SU-DHL-6 (cell line): ENCODE results near the gene SMC1A.
A peak's percentile ranks its signal among the peaks of the same experiment; 100 is the strongest.
"Not testable (repeated sequence)": the region's sequence is repeated elsewhere in the genome, so short reads cannot be mapped to it uniquely, and the experiment has no call there.

ENCODE experiments used
- H2AFZ ChIP-seq: fragments of 200-600 bp; sonication (generic); 2 replicates; pipeline ENCODE4 v1.6.1; 2014; ENCODE audit warnings: low read depth, mild to moderate bottlenecking, moderate library complexity, mixed read lengths, antibody characterized with exemption, low read length; ENCODE audit not compliant: severe bottlenecking
- H3F3A ChIP-seq: fragments of 200-600 bp; shearing (Covaris generic); 2 replicates; pipeline ENCODE4 v1.6.0; 2016; ENCODE audit warnings: antibody characterized with exemption, mild to moderate bottlenecking; ENCODE audit not compliant: insufficient read depth
- H3K27ac ChIP-seq: fragments of 200-600 bp; sonication (generic); 2 replicates; pipeline ENCODE4 v1.5.1; 2016; ENCODE audit warnings: low read depth, mild to moderate bottlenecking, low read length, moderate library complexity, mixed read lengths
- H3K27me3 ChIP-seq: fragments of 200-600 bp; sonication (generic), shearing (Covaris generic); 2 replicates; pipeline ENCODE4 v1.6.0; 2014; ENCODE audit warnings: mild to moderate bottlenecking, low read length
- H3K36me3 ChIP-seq: fragments of 200-600 bp; sonication (generic); 2 replicates; pipeline ENCODE4 v1.6.1; 2014; ENCODE audit warnings: mild to moderate bottlenecking, low read length, mixed read lengths
- H3K4me2 ChIP-seq: fragments of 300-600, 200-600 bp; shearing (Covaris generic), sonication (generic); 2 replicates; pipeline ENCODE4 v1.6.0; 2014; ENCODE audit warnings: low read length, low read depth, mild to moderate bottlenecking; ENCODE audit not compliant: poor library complexity, severe bottlenecking
- H3K4me3 ChIP-seq: fragments of 200-600 bp; sonication (generic); 2 replicates; pipeline ENCODE4 v1.5.1; 2014; ENCODE audit warnings: antibody characterized with exemption, low read length, mild to moderate bottlenecking, mixed read lengths; ENCODE audit not compliant: insufficient read depth, poor library complexity, severe bottlenecking
- H3K79me2 ChIP-seq: fragments of 200-600 bp; sonication (generic); 2 replicates; pipeline ENCODE4 v1.6.1; 2014; ENCODE audit warnings: mild to moderate bottlenecking, low read length, moderate library complexity; ENCODE audit not compliant: insufficient read depth
- H3K9ac ChIP-seq: fragments of 200-600 bp; sonication (generic); 2 replicates; pipeline ENCODE4 v1.7.0; 2014; ENCODE audit warnings: mild to moderate bottlenecking, low read length
- H3K9me2 ChIP-seq: fragments of 200-600 bp; sonication (generic); replicated peaks from 2 replicates; pipeline ENCODE4 v1.6.1; 2014; ENCODE audit warnings: low read length; ENCODE audit not compliant: insufficient read depth
- H3K9me3 ChIP-seq: fragments of 200-600 bp; sonication (generic); 2 replicates; pipeline ENCODE4 v1.6.1; 2014; ENCODE audit warnings: low read length, mixed read lengths; ENCODE audit not compliant: insufficient read depth
- H4K20me1 ChIP-seq: fragments of 200-600 bp; sonication (generic); 2 replicates; pipeline ENCODE4 v1.6.1; 2014; ENCODE audit warnings: low read depth, mild to moderate bottlenecking, antibody characterized with exemption, low read length, moderate library complexity, mixed read lengths
- CTCF ChIP-seq: fragments of 200-600 bp; sonication (generic); IDR thresholded peaks from one replicate; pipeline ENCODE4 v1.5.1; 2017; ENCODE audit warnings: antibody characterized with exemption, mild to moderate bottlenecking, low read length, moderate library complexity; ENCODE audit not compliant: insufficient read depth, poor library complexity, severe bottlenecking
- EZH2phosphoT487 ChIP-seq: fragments of 200-600 bp; sonication (generic), shearing (Covaris generic); conservative IDR thresholded peaks from 2 replicates; pipeline ENCODE4 v1.6.1; 2018; ENCODE audit warnings: mild to moderate bottlenecking, antibody characterized with exemption, low read length, moderate library complexity, mixed read lengths

SMC1A gene

DNA sequence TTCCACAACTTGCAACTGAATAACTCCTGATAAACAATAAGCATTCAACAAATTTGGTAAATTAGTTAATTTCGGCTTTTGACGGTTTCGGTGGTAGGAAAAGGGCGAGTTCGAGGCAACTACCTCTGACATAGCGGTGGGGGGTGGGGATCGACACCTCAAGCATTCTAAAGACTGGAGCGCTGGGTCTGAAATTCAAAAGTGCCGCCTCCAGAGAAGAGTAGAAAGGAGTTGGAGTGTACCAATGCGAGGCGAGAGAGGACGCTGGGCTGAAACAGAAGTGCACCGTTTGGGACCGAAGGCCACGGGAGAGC is 725 bp downstream of the SMC1A start:
- Histone ChIP-seq H3F3A (0 out of 2 replicates have a peak, but pooled peaks cover 3% of the 10 kb centered on the region), H3K9me2 (no peaks in the 10 kb centered on the region), H3K36me3 (no peaks in the 10 kb centered on the region; the same call in 1 of the 2 replicates), H2AFZ (no peak overlapping the region), H3K9ac (peak overlapping the region; percentile 95), H3K4me2 (peak overlapping the region; percentile 90), H3K27me3 (no peaks in the 10 kb centered on the region), H4K20me1 (peaks cover 4% of the 10 kb centered on the region; the same call in 1 of the 2 replicates), H3K79me2 (peaks cover 52% of the 10 kb centered on the region), H3K27ac (peak overlapping the region; percentile 97), H3K4me3 (peak overlapping the region; percentile 83), H3K9me3 (no peaks in the 10 kb centered on the region)
- TF ChIP-seq CTCF (no peak), EZH2phosphoT487 (no peak)

DNA sequence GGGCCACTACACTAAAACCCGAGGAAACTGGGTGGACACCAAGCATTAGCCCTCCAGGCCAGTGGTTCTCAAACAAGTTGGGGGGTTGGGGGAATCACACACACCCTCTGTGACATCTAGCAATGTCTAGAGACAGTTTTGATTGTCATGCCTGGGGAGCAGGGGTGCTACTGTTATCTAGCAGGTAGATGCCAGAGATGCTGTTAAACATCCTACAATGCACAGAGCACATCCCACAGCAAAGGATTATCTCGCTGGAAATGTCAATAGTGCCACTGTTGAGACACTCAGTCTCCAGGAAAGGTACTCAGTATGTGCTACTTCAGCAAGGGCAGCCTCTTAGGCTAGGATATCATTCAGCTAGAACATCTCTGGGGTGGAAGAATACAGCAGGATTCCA is 1.3 kb downstream of the SMC1A start:
- peak overlapping the region; percentile 90 for H3K4me2 ChIP-seq
- H3K4me3 ChIP-seq = peak overlapping the region; percentile 83
- peaks cover 58% of the 10 kb centered on the region for H3K79me2 ChIP-seq
- H3K9me3 ChIP-seq = no peaks in the 10 kb centered on the region
- H3K9me2 ChIP-seq = no peaks in the 10 kb centered on the region
- TF ChIP-seq CTCF (no peak), EZH2phosphoT487 (no peak)
- no peaks in the 10 kb centered on the region; the same call in 1 of the 2 replicates for H3K36me3 ChIP-seq
- H3K27ac ChIP-seq = peak overlapping the region; percentile 97; the same call in 1 of the 2 replicates
- H2AFZ ChIP-seq = no peak overlapping the region
- peaks cover 4% of the 10 kb centered on the region; the same call in 1 of the 2 replicates for H4K20me1 ChIP-seq
- peak overlapping the region; percentile 95 for H3K9ac ChIP-seq
- no peaks in the 10 kb centered on the region for H3K27me3 ChIP-seq
- 0 out of 2 replicates have a peak, but pooled peaks cover 3% of the 10 kb centered on the region for H3F3A ChIP-seq

DNA sequence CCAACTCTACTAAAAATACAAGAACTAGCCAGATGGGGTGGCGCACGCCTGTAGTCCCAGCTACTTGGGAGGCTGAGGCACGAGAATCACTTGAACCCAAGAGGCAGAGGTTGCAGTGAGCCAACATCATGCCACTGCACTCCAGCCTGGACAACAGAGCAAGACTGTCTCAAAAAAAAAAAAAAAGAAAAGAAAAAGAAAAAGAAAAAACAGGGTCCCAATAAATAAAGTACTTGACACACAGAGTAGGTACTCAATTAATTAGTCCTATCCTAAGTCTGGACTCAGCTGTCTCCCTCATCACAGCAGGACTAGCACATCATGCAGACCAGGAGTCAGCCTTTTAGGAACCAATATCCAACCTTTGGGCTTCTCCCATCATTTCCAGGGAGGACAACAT is 2.1 kb downstream of the SMC1A start:
- not testable (repeated sequence) for H2AFZ ChIP-seq, H3K27ac ChIP-seq, H3K36me3 ChIP-seq, H4K20me1 ChIP-seq, H3F3A ChIP-seq, H3K9me2 ChIP-seq, H3K9me3 ChIP-seq, H3K27me3 ChIP-seq
- peak overlapping the region; percentile 90 for H3K4me2 ChIP-seq
- peak overlapping the region; percentile 95 for H3K9ac ChIP-seq
- H3K79me2 ChIP-seq = peaks cover 62% of the 10 kb centered on the region
- H3K4me3 ChIP-seq = peak overlapping the region; percentile 83

- no peak overlapping the region for H2AFZ ChIP-seq
- H3K27ac ChIP-seq = no peak overlapping the region
- no peaks in the 10 kb centered on the region for H3K9me2 ChIP-seq
- no peaks in the 10 kb centered on the region for H4K20me1 ChIP-seq
- H3K4me3 ChIP-seq = no peak overlapping the region
- H3F3A ChIP-seq = no peaks in the 10 kb centered on the region
- no peaks in the 10 kb centered on the region for H3K27me3 ChIP-seq
- no peaks in the 10 kb centered on the region for H3K9me3 ChIP-seq
- peaks cover 31% of the 10 kb centered on the region for H3K79me2 ChIP-seq
- no peak for TF ChIP-seq CTCF
- no peak for TF ChIP-seq EZH2phosphoT487
- H3K4me2 ChIP-seq = no peak overlapping the region
- no peak overlapping the region for H3K9ac ChIP-seq
- H3K36me3 ChIP-seq = 0 out of 2 replicates have a peak, but pooled peaks cover 3% of the 10 kb centered on the region
Measured at GRCh38 chrX:53412446-53412845, 10.0 kb downstream of the SMC1A start.
